LNCAP (cell line): Measurements from ENCODE around the gene CCNG2.

Source experiments
- TF ChIP-seq, protein P1 (sequence below): fragments of 450-650 bp; IDR thresholded peaks from 2 replicates; pipeline ENCODE4 v1.5.1; 2017; ENCODE audit warnings: mild to moderate bottlenecking

The CCNG2 gene

DNA sequence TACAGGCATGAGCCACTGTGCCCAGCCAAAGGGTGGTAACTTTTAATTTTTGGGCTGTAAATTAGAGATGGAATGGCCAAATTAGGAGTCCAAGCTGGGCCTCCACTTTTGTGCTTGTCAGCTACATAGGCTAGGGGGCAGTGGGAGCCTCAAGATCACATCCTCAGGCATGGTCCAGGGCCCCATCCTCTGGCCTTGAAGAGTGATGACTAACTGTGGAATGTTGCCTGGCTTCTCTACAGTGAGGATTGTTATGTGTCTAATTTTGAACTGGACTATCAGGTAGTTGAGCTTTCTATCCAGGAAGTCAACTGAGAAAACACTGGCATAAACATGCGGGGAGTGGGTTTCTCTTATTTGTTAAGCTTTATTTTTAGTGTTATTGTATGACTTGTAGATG is 33.0 kb downstream of the CCNG2 start:
- TF ChIP-seq, protein P1, sequence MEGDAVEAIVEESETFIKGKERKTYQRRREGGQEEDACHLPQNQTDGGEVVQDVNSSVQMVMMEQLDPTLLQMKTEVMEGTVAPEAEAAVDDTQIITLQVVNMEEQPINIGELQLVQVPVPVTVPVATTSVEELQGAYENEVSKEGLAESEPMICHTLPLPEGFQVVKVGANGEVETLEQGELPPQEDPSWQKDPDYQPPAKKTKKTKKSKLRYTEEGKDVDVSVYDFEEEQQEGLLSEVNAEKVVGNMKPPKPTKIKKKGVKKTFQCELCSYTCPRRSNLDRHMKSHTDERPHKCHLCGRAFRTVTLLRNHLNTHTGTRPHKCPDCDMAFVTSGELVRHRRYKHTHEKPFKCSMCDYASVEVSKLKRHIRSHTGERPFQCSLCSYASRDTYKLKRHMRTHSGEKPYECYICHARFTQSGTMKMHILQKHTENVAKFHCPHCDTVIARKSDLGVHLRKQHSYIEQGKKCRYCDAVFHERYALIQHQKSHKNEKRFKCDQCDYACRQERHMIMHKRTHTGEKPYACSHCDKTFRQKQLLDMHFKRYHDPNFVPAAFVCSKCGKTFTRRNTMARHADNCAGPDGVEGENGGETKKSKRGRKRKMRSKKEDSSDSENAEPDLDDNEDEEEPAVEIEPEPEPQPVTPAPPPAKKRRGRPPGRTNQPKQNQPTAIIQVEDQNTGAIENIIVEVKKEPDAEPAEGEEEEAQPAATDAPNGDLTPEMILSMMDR, result no peak

DNA sequence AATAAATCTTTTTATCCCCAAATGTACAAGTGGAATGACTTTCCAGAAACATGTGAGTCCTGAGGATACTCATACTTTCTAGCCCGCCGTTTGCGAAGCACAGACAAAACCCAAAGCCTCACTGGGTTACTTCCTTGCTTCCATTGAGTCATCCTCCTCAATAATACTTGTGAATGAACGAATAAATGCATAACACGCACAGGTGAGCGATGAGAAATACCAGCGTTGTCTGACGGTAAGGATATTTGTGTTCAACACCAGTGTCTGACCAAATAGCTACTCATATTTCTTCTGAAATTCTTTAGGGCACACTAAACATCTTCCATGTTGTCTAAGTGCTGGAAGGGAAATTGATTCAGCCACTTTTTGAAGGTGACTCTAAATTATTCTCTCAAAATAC is 36.0 kb downstream of the CCNG2 start:
- TF ChIP-seq, protein P1, result no peak

DNA sequence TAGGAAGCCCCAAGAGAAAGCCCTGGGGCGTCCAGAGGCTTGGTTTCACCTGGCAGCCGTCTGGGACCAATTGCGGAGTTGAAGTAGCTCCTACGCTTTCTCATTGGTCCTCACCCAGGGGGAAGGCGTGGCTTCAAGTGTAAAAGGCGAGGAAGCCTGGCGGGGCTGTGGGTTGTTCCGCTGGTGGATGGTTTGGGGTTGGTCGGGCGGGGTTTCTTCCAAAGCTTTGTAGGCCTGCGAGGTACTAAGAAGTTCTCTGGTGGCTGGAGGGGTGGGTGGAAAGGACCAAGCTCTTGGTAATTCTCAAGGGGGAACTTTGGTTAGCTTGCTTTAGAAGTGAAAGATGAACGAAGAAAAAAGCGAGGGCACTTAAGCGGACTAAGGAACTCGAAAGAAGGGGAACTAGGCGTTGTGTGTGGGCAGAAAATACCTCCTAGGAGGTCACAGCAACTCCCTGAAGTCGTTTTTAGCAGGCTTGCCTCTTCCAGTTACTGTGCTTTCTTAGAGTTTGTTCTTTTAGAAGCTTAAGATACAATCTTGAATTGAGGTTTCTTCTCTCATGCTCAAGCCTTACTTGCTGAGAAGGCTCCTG is 36.6 kb downstream of the CCNG2 start:
- TF ChIP-seq, protein P1, result no peak

DNA sequence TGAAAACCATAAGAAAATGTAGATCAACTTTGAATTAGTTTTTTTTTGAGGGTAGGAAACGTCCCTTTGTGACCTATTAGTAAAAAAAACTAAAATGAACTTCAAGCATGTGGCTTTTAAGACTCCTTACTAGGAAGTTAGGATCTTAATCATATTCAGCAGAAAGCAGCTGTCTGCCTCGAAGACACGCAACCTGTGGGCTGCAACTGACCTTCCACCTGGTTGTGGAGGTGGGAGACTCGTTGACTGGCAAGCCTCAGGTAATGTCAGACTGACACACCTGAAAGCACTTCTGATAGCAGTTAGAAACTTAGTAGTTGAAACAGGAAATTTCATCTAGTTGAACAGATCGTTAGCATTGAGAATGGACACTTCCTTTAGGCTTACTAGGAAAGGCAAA is 37.4 kb downstream of the CCNG2 start:
- TF ChIP-seq, protein P1, result no peak

DNA sequence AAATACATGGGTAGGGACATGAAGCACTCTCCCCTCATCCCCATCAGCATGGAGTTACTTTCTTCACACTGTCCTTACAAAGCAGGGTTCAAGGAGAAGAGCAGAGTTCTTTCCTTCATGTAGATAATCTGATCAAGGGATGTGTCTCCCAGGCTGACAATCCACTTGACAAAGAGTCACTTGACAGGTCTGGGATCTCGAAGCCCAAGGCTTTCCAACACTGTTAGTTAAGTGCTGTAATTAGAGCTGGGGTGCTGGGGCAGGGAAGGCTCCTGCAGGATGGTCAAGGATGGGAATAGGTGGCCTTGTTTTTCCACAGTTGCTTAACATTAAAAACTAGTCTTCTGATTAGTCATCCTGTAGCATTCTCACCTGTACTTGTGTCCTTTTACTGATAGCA is 38.0 kb downstream of the CCNG2 start:
- TF ChIP-seq, protein P1, result no peak

DNA sequence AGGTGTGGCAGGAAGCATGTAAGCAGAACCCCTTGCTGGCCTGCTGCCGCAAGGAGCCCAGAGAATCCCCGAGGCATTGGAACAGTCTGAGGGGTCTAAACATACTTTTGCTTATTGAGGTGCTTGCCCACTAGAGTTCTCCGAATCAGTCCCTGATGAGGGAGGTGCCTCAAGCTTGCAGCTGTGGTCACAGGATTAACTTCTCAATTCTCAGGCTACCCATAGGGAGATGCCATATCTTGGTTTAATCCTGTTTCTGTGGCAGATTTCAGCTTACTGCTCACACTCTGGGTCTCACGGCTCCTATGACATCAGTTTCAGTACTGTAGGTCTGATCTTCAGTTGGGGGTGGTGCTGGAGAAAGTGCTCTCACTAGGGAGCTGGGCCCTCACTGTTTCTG is 39.9 kb downstream of the CCNG2 start:
- TF ChIP-seq, protein P1, result no peak

DNA sequence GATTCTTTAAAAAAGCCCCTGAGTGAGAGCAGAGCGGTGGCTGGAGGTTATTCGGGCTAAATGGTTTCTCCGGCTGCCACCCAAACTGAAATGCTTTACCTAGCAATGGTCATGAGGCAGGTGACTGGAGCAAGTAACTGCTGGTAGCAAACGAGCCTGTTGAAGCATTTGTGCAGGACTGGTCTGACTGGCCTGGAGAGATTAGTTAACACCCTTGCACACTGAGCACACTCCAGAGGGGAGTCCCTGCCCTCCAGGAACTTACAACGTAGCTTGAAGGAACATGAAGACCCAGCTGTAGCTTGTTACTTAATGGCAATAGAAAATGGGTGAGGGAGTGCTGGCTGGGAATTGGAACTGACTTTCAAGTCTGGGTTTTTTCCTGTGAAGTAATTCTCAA is 40.4 kb downstream of the CCNG2 start:
- TF ChIP-seq, protein P1, result no peak

DNA sequence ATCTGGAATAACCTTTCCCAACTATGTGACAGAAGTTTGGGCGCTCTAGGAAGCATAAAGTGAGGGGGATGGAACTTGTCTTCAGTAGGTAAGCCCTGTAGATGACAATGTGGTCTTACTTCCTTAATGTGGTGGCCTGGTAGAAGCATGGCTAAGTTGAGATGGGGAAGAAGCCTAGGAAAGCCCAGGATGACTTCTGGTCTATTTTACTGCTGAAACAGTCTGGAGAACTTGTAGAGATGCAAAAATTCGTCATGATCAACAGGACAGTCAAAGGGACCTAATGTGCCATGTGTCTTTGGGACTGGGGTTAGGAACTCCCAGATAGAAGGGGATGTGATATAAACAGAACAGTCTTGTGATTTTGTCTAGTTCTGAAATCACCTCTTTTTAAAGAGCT is 40.8 kb downstream of the CCNG2 start:
- TF ChIP-seq, protein P1, result no peak
